Thyroid gland (tissue), 4 donors: Measurements from ENCODE around the gene CRIM1.

Source experiments
- POLR2A ChIP-seq, 2 donors: fragments of 450-650 bp; IDR thresholded peaks; one replicate each; pipeline ENCODE4 v1.6.1; 2017; ENCODE audit warnings: antibody characterized with exemption in 2 of 2, mild to moderate bottlenecking in 2 of 2, moderate library complexity in 1 of 2
- TF ChIP-seq, protein P1 (sequence below), 6 experiments: fragments of 200-600 bp in 3 of 6; fragments of 450-650 bp in 3 of 6; sonication (generic) in 3 of 6; IDR thresholded peaks; one replicate each; pipeline ENCODE4 v1.5.1; 2016 to 2019; ENCODE audit warnings: antibody characterized with exemption in 6 of 6, mild to moderate bottlenecking in 2 of 6, inconsistent platforms in 1 of 6, moderate library complexity in 1 of 6

DNA sequence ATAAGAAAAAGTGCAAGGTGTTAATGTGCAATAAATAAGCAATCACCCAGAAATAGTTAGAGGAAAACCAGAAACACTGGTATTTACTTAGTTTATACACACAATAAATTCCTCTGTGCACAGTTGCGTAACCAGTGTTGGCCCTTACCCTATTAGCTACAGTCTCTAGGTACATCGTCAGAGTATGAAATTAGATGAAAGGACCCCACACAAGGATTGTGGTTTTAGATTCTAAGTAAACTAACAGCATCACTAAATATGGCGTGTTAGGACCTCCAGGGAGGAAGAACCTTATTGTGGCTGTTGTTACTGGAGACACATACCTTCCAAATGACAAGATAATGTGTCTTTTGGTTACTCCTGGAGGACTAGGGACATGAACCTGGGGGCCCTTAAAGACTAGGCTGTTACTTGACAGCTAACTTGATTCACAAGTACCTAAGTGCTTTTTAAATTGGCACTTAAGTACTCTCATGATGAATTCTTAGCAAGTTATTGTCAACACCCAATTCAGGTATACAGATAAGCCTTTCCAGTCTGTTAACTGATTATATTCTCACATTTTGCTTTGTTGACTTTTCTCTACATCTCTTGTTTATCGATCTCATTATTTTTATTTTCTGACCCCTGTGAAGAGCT lies 127.1 kb downstream of the CRIM1 start:
- TF ChIP-seq, protein P1, sequence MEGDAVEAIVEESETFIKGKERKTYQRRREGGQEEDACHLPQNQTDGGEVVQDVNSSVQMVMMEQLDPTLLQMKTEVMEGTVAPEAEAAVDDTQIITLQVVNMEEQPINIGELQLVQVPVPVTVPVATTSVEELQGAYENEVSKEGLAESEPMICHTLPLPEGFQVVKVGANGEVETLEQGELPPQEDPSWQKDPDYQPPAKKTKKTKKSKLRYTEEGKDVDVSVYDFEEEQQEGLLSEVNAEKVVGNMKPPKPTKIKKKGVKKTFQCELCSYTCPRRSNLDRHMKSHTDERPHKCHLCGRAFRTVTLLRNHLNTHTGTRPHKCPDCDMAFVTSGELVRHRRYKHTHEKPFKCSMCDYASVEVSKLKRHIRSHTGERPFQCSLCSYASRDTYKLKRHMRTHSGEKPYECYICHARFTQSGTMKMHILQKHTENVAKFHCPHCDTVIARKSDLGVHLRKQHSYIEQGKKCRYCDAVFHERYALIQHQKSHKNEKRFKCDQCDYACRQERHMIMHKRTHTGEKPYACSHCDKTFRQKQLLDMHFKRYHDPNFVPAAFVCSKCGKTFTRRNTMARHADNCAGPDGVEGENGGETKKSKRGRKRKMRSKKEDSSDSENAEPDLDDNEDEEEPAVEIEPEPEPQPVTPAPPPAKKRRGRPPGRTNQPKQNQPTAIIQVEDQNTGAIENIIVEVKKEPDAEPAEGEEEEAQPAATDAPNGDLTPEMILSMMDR (IDR thresholded peaks at IDR 0.05), result no peak
- TF ChIP-seq POLR2A (IDR thresholded peaks at IDR 0.05), result no peak
